ENCODE measurements around the gene HYKK.
A peak's percentile ranks its signal among the peaks of the same experiment; 100 is the strongest.
"Not testable (repeated sequence)": the region's sequence is repeated elsewhere in the genome, so short reads cannot be mapped to it uniquely, and the experiment has no call there.

HYKK gene

GRCh38 chr15:78540141-78540870 lies 32.9 kb downstream of the HYKK start, which contains the start of gene PSMA4:
Gene PSMA4 (plus strand): TSS chr15:78540444. CDS start chr15:78541928, 1,484 bp downstream.
- DNase-seq (ENCODE audit: low spot score): peak; percentile 95

DNA sequence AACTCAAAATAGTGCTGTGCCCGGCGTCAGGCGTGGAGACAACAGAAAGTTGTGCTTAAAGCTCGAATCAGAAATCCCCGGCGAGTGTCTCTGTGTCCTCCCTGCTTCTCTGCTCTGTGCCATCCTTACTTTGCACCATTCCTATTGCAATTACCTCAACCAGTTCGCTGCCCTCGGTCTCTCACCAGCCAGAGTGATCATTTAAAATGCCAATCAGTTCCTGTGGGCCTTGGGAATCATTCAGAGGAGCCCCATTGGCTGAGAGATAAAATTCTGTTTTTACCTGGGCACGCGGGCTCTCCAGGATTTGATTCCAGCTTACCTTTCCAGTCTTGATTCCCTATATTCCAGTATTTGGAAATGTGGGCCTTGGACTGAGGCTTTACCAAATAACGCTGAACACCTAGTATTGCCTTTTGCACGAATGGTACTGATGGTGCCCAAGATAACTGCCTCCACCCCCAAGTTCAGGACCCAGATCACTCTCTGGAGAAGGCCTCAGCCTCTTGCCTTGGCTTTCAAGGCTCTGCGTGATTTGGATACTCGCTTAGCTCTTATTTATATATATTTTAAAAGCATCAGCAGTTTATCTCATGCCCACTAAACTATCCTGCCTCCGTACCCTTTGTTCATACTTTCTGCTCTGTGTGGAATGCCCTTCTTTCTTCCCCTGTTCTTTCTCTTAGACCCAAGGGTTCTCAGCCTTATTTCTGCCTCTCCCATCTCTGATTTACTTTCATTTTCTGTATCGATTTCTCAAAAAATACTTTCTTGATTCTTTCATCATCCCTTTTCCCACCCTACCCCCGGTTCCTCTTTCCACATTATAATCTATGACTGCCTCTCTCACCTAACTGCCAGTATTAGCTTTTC lies 33.7 kb downstream of the HYKK start:
- DNase-seq (ENCODE audit: low spot score): no peak

DNA sequence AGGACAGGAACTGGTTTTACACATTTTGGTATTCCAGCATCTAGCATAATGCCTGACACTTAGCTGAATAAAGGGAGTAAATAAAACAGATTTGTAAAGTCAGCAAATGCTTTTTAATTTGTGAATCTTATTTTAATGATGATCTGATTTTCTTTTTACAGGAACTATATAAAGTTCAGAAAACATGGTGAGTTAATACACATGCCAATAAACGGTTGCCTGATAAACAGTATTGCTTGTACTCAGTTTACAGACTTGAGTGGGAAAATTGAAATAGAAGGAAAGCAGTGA lies 34.3 kb downstream of the HYKK start:
- DNase-seq (ENCODE audit: low spot score): no peak

- no peak for DNase-seq (ENCODE audit: low spot score)
Observed at GRCh38 chr15:78542647-78543046, 35.3 kb downstream of the HYKK start.

GRCh38 chr15:78550194-78550593 lies 42.8 kb downstream of the HYKK start:
- DNase-seq (ENCODE audit: low spot score): no peak

DNA sequence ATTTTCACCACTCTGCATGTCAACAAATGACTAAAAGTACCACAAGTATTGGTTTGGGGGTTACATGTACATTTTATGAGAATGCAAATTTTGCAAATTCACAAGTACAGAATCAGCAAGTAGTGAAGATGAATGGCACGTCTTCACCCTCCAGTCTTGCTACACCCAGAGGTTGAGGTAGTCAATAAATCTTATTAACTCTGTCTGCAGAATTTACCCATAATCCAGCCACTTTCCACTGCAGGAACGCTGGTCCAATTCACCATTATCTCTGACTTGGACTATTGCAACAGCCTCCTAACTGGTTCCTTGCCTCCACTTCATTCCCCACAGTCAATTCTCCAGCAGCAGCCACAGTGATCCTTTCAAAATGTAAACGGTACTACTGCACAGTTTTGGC lies 43.4 kb downstream of the HYKK start:
- DNase-seq (ENCODE audit: low spot score): no peak

GRCh38 chr15:78551902-78552301 lies 44.5 kb downstream of the HYKK start:
- no peak for DNase-seq (ENCODE audit: low spot score)

GRCh38 chr15:78552597-78552996 lies 45.2 kb downstream of the HYKK start:
- DNase-seq (ENCODE audit: low spot score): no peak

GRCh38 chr15:78560201-78560600 lies 52.8 kb downstream of the HYKK start:
- DNase-seq (ENCODE audit: low spot score): not testable (repeated sequence)

DNA sequence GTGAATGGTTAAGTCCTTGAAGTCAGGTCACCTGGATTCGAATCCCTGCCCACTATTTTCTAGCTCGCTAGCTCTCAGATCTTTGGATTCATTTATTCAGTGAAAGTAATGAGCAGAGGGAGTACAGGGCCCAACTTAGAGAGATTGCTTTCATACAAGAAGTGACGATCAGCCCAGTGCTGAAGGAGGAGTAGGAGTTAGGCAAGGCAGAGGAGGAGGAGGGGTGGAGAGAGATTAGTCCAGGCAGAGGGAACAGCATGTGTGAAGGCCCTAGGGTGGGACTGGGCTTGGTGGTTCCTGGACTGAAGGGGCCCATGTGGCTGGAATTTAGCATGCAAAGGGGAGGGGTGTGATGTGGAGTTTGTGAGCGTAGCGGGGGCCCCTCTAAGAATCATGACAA lies 54.1 kb downstream of the HYKK start:
- no peak for DNase-seq (ENCODE audit: low spot score)

DNA sequence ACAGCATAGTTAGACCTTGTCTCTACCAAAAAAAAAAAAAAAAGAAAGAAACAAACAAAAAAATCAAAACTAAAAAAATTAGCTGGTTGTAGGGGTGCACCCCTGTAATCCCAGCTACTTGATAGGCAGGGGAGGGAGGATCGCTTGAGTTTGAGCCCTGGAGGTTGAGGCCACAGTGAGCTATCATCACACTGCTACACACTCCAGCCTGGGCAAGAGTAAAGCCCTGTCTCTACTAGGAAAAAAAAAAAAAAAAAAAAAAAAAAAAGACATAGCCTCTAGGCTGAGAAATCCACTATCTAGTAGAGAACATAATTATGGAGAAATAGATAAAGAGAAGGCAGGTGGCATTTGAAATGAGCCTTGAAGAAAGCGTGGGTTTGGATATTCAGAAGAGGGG lies 55.7 kb downstream of the HYKK start:
- DNase-seq (ENCODE audit: low spot score): no peak

DNA sequence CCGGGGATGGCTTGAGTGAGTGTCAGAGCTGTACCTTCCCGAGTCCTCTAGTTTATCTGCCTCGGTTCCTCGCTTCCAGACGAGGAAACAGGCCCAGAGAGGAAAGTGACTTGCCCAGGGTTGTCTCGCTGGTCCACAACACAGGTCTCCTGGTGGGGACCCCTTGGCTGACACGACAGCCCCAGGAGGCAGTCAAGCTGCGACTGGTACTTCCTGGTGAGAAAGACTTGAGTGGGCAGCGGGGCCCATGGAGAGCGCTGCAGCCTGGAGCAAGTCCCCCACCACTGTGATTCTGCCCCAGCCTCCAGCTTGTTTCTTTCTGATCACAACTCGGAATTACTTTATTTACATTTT lies 57.3 kb downstream of the HYKK start:
- no peak for DNase-seq (ENCODE audit: low spot score)

DNA sequence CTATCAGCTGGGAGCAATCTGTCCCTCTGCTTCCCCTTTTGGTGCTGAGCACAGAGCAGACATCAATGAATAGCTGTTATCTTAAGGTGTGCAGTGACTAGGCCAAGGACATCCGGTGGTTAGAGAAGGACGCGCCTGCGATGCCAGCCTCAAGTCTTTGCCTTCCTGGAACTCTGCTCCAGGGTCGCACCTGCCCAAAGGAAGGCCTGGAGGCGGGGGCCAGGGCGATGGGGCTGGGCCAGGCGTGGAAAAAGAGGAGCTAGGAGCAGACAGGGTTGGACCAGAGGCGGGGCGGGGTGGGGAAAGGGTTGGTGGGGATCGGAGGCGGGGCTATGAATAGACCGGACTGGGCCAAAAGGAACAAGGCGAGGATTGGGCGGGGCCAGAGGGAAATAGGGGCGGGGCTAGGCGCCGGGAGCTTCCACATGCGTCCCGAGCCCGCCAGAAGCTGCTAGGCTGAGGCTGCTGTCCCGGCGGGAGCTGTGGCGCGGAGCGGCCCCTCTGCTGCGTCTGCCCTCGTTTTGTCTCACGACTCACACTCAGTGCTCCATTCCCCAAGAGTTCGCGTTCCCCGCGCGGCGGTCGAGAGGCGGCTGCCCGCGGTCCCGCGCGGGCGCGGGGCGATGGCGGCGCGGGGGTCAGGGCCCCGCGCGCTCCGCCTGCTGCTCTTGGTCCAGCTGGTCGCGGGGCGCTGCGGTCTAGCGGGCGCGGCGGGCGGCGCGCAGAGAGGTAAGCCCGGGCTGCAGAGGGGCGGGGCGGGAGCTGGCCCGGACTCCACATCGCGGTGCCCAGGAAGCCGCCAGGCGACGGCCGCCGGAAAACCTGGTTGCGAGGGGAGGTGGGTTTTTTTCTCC lies 57.9 kb downstream of the HYKK start, which contains the start of gene CHRNA5:
Gene CHRNA5, plus strand, starts transcription at position 424 of the 854 bp plus-strand sequence. Its CDS starts 200 bp downstream, at position 624.
- DNase-seq (ENCODE audit: low spot score): peak; percentile 91

DNA sequence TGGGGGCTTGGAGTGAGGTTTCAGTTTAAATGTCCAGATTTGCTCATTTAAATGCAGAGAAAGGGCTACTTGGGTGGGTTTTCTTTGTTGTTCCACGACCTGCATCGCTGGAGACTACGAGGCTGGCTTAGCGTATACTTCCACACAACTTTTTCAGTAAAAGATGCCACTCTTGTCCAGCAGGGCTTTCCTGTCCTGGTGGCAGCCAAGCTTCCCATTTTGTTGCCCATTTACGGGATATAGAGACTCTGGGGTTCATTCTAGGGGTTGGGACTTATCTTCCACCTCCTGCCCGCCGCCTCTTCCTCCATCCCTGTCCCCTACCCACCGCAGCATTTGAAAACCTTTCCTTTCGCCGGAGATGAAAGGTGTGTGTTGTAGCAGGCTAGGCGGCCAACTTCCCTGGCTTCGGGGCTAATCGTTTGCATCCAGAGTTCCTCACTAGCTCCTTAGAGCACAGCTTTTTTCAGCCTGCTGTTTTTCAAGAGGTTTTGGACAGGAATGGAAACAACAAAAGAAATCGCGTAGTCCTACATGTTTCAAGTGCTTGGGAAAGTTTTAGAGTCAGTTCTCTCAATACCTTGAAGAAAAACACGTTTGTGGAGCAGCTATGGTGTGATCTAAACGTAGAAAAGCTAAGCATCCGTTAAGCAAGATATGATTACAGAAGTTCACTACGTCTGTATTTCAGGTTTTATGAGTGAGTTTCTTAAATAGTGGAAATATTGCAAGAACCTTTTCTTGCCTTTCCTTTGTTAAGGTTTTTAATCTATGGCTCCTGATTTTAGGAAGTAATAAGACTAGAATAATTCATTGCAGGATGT lies 58.8 kb downstream of the HYKK start:
- DNase-seq (ENCODE audit: low spot score): peak; percentile 52

DNA sequence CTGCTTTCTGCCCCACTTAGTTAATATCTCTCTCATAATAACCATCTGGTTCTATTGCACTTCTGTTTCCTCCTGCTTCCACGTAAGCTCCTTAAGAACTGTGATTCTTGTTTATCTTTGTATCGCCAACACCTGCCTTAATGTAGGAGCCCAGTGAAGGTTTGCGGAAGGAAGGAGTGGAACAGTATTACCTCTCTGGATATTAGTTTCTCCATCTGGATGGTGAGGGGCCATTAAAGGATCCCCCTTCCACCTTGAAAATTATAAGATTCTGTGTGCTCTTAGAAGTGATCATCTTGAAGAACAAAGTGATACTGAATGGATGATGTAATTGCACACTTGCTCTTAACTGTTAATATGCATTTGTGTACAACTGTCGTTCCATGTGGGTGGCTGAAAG lies 60.2 kb downstream of the HYKK start:
- DNase-seq (ENCODE audit: low spot score): no peak

DNA sequence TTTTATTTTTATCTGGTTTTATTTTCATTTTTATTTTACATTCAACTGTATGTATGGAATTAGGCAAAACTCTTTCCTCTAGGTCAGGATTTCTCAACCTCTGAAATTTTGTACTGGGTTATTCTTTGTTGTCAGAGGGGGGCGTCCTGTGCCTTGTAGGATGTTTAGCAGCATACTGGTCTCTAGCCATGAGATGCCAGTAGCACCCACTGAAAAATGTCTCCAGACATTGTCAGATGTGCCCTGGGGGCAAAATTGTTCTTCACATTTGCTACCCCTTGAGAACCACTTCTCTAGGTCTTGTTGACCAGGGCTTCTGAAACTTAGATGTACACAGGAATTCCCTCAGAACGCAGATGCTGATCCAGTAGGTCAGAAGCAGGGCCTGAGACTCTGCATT lies 63.3 kb downstream of the HYKK start:
- peak; percentile 15 for DNase-seq (ENCODE audit: low spot score)

DNA sequence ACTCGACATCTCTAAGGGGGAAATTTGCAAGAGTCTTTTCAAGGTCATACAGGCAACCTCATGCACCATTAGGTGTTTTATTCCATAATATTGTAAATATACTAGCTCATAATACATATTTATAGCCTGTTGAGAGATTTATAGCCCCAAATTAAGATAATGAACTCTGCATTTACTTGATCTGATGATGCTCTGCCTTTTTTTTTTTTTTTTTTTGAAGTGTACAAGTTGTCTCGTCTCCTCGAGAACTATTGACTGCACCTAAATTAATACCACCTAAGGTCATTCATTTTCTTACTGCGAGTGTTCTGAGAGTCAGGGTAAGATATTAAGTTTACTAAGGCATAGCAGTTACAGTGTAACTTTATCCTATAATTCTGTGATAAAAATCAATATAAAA lies 64.0 kb downstream of the HYKK start:
- DNase-seq (ENCODE audit: low spot score): no peak

DNA sequence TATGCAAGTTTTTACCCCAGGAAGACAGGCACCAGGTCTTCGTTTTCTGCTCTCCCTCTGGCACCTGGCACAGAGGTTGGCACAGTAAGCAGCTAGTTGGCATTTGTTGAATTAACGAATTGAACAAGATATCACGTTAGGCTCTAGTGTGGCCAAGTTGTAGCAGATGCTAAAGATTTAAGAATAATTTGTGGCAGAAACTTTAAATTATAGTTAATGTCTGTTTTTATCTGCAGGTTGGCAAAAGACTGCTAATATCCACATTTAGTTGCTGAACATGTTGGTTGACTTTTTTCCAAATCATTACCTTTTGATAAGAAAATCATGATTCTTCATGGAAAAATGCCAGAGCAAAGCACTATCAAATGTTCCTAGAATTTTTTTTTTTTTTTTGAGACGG lies 66.0 kb downstream of the HYKK start:
- DNase-seq (ENCODE audit: low spot score): no peak

DNA sequence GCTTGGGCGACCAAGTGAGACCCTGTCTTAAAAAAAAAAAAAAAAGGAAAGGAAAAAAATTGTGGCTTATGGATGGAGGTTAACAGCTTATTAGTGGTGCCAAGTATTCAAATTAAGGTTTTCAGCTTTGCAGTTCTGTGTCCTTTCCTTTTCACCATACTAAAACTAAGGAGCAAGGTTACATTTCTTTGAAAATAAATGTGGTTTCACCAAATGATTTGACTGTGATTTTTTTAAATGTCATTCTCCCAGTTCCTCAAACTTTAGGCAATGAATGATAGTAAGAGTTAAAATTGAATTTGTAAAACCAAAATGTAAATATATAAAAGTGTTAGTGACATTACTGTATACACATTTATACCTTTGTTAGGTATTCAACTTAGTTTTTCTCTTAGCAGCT lies 67.6 kb downstream of the HYKK start:
- DNase-seq (ENCODE audit: low spot score): no peak
